Ovary (tissue), 3 donors: ENCODE data around the gene KDM4E.

Source experiments
- EP300 ChIP-seq: sonication (generic); formaldehyde crosslinking; IDR thresholded peaks from one replicate; pipeline ENCODE4 v1.6.1; 2017; ENCODE audit warnings: antibody characterized with exemption
- POLR2A ChIP-seq: fragments of 450-650 bp; IDR thresholded peaks from one replicate; pipeline ENCODE4 v1.6.1; 2017; ENCODE audit warnings: antibody characterized with exemption, mild to moderate bottlenecking, moderate library complexity
- TF ChIP-seq, protein P1 (sequence below), 3 donors: fragments of 450-650 bp in 2 of 3; fragments of 200-600 bp in 1 of 3; IDR thresholded peaks; one replicate each; pipeline versions ENCODE4 v1.5.1 to v1.8.0; 2016 to 2022; ENCODE audit warnings: antibody characterized with exemption in 3 of 3, mild to moderate bottlenecking in 1 of 3
- donor health status: DM: no; HTN: no; CAD: no.

DNA sequence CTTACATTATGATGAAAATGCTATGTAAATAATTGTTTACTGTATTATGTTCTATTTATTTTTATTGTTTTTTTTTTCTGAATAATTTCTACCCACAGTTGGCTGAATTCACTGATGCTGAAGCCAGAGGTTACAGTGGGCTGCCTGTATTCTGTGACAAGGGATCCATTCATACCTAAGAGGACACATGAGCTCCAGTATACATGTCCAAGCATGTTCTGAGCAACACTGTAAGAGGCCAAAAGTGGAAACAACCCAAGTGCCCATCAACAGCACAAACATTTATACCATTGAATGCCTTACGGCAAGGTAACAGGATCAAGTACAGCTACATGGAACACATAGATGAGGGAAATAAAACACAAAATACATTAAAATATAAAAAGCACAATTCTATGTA is 40.3 kb downstream of the KDM4E start:
- TF ChIP-seq, protein P1, sequence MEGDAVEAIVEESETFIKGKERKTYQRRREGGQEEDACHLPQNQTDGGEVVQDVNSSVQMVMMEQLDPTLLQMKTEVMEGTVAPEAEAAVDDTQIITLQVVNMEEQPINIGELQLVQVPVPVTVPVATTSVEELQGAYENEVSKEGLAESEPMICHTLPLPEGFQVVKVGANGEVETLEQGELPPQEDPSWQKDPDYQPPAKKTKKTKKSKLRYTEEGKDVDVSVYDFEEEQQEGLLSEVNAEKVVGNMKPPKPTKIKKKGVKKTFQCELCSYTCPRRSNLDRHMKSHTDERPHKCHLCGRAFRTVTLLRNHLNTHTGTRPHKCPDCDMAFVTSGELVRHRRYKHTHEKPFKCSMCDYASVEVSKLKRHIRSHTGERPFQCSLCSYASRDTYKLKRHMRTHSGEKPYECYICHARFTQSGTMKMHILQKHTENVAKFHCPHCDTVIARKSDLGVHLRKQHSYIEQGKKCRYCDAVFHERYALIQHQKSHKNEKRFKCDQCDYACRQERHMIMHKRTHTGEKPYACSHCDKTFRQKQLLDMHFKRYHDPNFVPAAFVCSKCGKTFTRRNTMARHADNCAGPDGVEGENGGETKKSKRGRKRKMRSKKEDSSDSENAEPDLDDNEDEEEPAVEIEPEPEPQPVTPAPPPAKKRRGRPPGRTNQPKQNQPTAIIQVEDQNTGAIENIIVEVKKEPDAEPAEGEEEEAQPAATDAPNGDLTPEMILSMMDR (IDR thresholded peaks at IDR 0.05), result no peak
- TF ChIP-seq POLR2A (no peak), EP300 (no peak)
